Erythroblast (primary cell): ENCODE measurements around the gene PPP1R10.
"Not testable (repeated sequence)": the region's sequence is repeated elsewhere in the genome, so short reads cannot be mapped to it uniquely, and the experiment has no call there.

Experiments used
- GATA1 ChIP-seq: IDR thresholded peaks from 2 replicates; pipeline ENCODE4 v1.6.1; 2011; ENCODE audit warnings: low read depth, mild to moderate bottlenecking, control low read depth, low read length, moderate library complexity
- POLR2A ChIP-seq: IDR thresholded peaks from 2 replicates; pipeline ENCODE4 v1.6.1; 2011; ENCODE audit warnings: mild to moderate bottlenecking, low read length

- not testable (repeated sequence) for TF ChIP-seq POLR2A, GATA1
These were observed 49.3 kb upstream of the PPP1R10 start for GRCh38 chr6:30666300-30666699.
